BLaER1 treated with 17β-estradiol and CSF1 and Interleukin-3, amounts not matched to agents 10 nM and 100 nM (cell line): ENCODE data around the gene GRIP2.

Experiments
- H3K27ac ChIP-seq, 11 experiments: shearing (Covaris generic); formaldehyde crosslinking; 2 replicates each; pipeline ENCODE4 v1.8.1; 2022
- H3K27me3 ChIP-seq, 11 experiments: shearing (Covaris generic); formaldehyde crosslinking; 2 replicates each; pipeline ENCODE4 v1.8.1; 2022
- H3K36me3 ChIP-seq, 11 experiments: shearing (Covaris generic); formaldehyde crosslinking; 2 replicates each; pipeline ENCODE4 v1.8.1; 2022
- H3K4me1 ChIP-seq, 10 experiments: shearing (Covaris generic); formaldehyde crosslinking; 2 replicates each; pipeline ENCODE4 v1.8.1; 2022
- H3K4me2 ChIP-seq, 11 experiments: shearing (Covaris generic); formaldehyde crosslinking; 2 replicates each; pipeline ENCODE4 v1.8.1; 2022
- H3K4me3 ChIP-seq, 10 experiments: shearing (Covaris generic); formaldehyde crosslinking; 2 replicates each; pipeline ENCODE4 v1.8.1; 2022
- H3K9ac ChIP-seq, 11 experiments: shearing (Covaris generic); formaldehyde crosslinking; 2 replicates each; pipeline ENCODE4 v1.8.1; 2022
- H3K9me3 ChIP-seq, 11 experiments: shearing (Covaris generic); formaldehyde crosslinking; replicated peaks in 1 of 11; 2 replicates each; pipeline ENCODE4 v1.8.1; 2022
- H4K20me1 ChIP-seq, 11 experiments: shearing (Covaris generic); formaldehyde crosslinking; 2 replicates each; pipeline ENCODE4 v1.8.1; 2022
- Cebpa-rat ChIP-seq, 11 experiments: shearing (Covaris generic); IDR thresholded peaks; 2 replicates each; pipeline ENCODE4 v1.8.1; 2022

Gene GRIP2

DNA sequence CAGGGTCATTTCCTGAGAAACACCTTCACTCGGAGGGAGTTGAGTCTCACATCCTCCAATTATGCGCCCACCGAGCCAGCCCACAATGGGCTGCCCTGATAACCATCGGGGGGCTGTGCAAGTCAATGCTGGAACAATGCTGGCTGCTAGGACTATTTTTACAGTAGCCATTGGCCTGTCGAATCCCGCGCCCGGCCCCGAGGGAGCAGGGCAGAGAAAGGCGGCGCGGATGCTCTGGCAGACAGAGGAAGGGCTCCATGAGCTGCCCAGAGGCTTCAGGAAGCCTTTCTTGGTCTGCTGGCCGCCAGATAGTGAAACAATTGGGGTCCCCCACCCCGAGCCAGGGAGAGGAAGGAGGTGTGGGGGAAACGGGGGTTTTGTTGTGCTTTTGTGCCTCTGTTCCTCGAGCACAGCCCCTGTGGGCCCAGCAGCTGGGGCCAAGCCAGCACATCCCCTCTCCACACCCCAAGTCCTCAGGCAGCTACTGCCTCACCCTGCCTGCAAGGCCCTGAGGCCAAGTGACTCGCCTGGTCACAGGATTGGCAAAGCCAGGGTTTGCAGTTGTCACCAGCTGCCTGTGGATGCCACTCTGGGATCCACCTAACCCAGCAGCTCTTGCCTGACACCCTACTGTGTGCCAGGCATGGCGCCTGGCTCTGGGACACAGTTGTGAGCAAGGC lies 98.8 kb downstream of the GRIP2 start:
- no peak for TF ChIP-seq Cebpa-rat (IDR thresholded peaks at IDR 0.05)
- Histone ChIP-seq H3K27me3 (no peaks in the 10 kb centered on the region), H3K4me2 (peak overlapping the region; percentile 52 to 91 (median 66)), H3K4me1 (peaks cover 37 to 64% (median 44%) of the 10 kb centered on the region in 10 experiments), H3K4me3 (no peak overlapping the region), H4K20me1 (peaks cover 7 to 100% (median 81%) of the 10 kb centered on the region in 11 experiments; a peak in 21 of 22 replicates), H3K27ac (peak overlapping the region in 7 of 11 experiments; percentile 3 to 48 (median 38); a peak in 9 of 22 replicates), H3K9me3 (no peaks in the 10 kb centered on the region), H3K36me3 (peaks cover 28 to 43% (median 35%) of the 10 kb centered on the region in 11 experiments), H3K9ac (peak overlapping the region in 5 of 11 experiments; percentile 3 to 41 (median 12); a peak in 4 of 22 replicates)

DNA sequence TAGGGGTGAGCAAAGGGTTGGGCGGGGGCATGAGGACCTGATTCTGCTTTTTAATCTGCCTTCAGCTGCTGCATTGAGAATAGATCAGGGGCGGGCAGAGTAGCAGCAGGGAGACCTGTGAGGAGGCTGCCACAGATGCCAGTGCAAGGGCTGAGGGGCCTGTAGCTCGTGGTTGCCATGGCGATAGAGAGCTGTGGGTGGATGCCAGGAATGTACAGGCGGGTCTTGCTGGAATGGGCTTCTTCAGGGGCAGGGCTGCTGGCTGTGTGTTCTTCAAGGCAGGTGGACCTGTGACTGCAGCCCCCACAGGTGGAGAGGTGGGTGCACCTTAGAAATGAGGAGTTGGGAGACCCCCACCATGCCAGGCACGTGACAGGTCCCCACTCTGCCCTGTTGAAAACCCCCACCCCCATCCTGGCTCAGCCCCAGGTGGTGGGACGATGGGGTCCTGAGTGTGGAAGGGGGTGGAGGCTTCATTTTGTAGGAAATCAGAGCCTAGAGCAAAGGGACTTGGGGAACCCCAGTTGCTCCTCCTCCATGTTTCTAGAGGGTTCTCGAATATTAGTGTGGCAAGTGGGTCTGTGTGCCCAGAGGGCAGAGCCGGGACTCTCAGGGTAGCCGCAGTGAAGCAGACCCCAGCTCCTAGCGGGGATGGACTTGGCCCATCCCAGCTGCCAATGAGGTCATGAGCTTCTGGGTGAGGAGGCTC lies 99.5 kb downstream of the GRIP2 start:
- TF ChIP-seq Cebpa-rat (IDR thresholded peaks at IDR 0.05), result no peak
- Histone ChIP-seq H4K20me1 (peaks cover 7 to 100% (median 84%) of the 10 kb centered on the region in 11 experiments; a peak in 21 of 22 replicates), H3K36me3 (peaks cover 21 to 40% (median 28%) of the 10 kb centered on the region in 11 experiments), H3K27me3 (no peaks in the 10 kb centered on the region), H3K27ac (peak overlapping the region in 2 of 11 experiments; percentile 38 to 48; a peak in 3 of 22 replicates), H3K4me2 (peak overlapping the region; percentile 52 to 91 (median 66)), H3K9ac (peak overlapping the region in 4 of 11 experiments; percentile 1 to 41 (median 20); a peak in 4 of 22 replicates), H3K4me3 (no peak overlapping the region), H3K9me3 (no peaks in the 10 kb centered on the region), H3K4me1 (peaks cover 39 to 71% (median 49%) of the 10 kb centered on the region in 10 experiments)

DNA sequence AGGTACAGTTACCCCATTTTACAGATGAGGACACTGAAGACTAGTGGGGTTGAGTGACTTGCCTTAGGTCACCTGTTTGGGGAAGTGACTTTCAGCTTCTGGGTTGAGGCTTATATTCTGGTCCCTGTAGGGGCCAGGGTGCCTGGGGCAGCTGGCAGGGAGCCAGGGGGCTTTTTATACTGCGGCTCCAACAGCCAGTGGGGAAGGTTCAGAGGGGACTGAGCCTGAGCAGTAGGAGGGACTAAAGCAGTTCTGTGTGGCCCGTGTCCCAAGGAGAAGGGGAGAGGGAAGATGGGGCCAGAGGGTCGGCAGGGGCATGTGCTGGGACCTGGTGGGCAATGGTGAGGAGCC lies 100.0 kb downstream of the GRIP2 start:
- Histone ChIP-seq H3K9me3 (no peaks in the 10 kb centered on the region), H3K36me3 (peaks cover 16 to 39% (median 23%) of the 10 kb centered on the region in 11 experiments; a peak in 21 of 22 replicates), H3K4me1 (peaks cover 42 to 76% (median 55%) of the 10 kb centered on the region in 10 experiments), H3K27ac (0 out of 22 replicates have a peak overlapping the region, but pooled peaks of 1 of the 11 experiments have one; percentile 1), H4K20me1 (peaks cover 7 to 100% (median 86%) of the 10 kb centered on the region in 11 experiments; a peak in 21 of 22 replicates), H3K4me3 (no peak overlapping the region), H3K27me3 (no peaks in the 10 kb centered on the region), H3K4me2 (peak overlapping the region; percentile 52 to 91 (median 66)), H3K9ac (peak overlapping the region in 1 of 11 experiments; percentile 1; a peak in 2 of 22 replicates)
- TF ChIP-seq Cebpa-rat (IDR thresholded peaks at IDR 0.05), result no peak

DNA sequence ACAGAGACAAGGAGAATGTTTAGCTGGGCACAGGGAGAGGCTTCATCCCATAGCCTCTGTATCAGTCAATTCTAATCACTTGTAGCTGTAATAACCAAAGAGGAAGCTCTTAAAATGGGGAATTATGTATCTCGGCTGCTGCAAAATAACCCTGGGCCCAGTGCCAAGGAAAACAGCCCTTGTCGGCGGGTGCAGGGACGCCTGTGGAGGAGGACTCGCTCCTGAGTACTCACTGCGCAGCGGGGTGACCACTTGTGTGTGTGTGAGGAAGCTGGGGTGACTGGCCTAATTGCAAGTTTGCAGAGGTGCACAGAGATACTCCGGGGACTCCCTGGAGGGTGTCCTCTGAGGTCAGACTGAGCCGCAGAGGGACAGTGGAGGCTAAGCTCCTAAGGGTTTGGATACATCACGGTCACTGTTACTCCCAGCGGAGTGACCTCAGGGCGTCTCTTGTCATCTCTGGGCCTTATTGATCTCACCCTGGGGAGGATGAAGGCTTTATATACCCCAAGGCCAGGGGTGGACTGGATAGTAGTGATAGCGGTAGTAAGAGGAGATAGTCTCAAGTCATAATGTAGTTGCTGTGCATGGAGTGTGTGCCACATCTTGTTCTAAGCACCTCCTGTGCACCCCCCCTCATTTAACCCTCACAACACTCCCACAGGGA lies 100.5 kb downstream of the GRIP2 start:
- H3K9ac ChIP-seq, result peak overlapping the region in 3 of 11 experiments; percentile 1 to 21 (median 12); a peak in 3 of 22 replicates
- no peak for TF ChIP-seq Cebpa-rat (IDR thresholded peaks at IDR 0.05)
- H3K27me3 ChIP-seq, result no peaks in the 10 kb centered on the region
- peak overlapping the region; percentile 52 to 91 (median 66); a peak in 20 of 22 replicates for H3K4me2 ChIP-seq
- no peak overlapping the region for H3K4me3 ChIP-seq
- peak overlapping the region in 2 of 11 experiments; percentile 20 to 23; a peak in 2 of 22 replicates for H3K27ac ChIP-seq
- peaks cover 12 to 39% (median 20%) of the 10 kb centered on the region in 11 experiments; a peak in 21 of 22 replicates for H3K36me3 ChIP-seq
- H4K20me1 ChIP-seq, result peaks cover 7 to 100% (median 91%) of the 10 kb centered on the region in 11 experiments; a peak in 21 of 22 replicates
- H3K4me1 ChIP-seq, result peaks cover 47 to 81% (median 60%) of the 10 kb centered on the region in 10 experiments
- H3K9me3 ChIP-seq, result no peaks in the 10 kb centered on the region
